LNCaP clone FGC (cell line): ENCODE measurements around the gene LCLAT1.
"Not testable (repeated sequence)": the region's sequence is repeated elsewhere in the genome, so short reads cannot be mapped to it uniquely, and the experiment has no call there.

Source experiments
- DNase-seq: peaks from one replicate; pipeline ENCODE4 v3.0.0-alpha.2; 2011; ENCODE audit warnings: low read depth
- H3K4me3 ChIP-seq: 2 replicates; pipeline ENCODE4 v1.5.1; 2011; ENCODE audit warnings: mild to moderate bottlenecking, low read depth, low read length, control low read depth
- CTCF ChIP-seq: IDR thresholded peaks from 2 replicates; pipeline ENCODE4 v1.5.1; 2012; ENCODE audit warnings: mild to moderate bottlenecking; ENCODE audit not compliant: control insufficient read depth, insufficient read depth; ENCODE audit errors: extremely low read depth

The LCLAT1 gene

DNA sequence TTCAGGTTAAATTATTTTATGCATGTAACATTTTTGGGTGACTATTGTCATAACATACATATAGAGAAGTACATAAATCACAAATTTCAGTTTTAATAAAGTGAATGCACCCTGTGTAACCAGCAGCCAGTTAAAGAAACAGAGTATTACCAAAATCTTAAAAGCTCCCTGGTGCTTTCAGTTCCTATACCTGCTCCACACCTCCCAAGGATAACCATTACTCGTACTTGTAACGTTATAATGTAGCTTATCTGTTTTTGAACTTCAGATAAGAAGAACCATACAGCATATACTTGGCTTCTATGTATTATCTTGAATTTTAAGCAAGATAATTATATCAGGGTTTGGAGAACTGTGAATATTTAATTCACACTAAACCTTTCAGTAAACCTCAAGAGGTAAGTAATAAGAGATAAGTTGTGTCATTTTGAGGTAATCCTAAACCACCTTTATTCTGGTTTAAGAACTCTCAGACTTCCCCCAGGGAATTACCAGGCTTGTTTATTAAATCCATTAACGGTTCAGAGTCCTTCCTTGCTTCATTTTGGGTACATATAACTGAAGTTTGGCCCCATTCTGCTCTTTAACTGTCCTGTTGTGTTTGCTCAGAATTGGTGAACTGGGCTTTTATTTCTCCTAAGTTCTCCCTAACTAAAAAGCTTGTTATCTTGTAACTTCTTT, 58.6 kb downstream of the LCLAT1 start:
- H3K4me3 ChIP-seq: no peak overlapping the region
- DNase-seq: no peak
- TF ChIP-seq CTCF: no peak

GRCh38 chr2:30507460-30507859, 60.4 kb downstream of the LCLAT1 start:
- not testable (repeated sequence) for H3K4me3 ChIP-seq, DNase-seq

GRCh38 chr2:30509716-30510115, 62.7 kb downstream of the LCLAT1 start:
- H3K4me3 ChIP-seq: no peak overlapping the region
- peak; percentile 98 for DNase-seq
- no peak for TF ChIP-seq CTCF

- H3K4me3 ChIP-seq: no peak overlapping the region
- no peak for DNase-seq
- TF ChIP-seq CTCF: no peak
These were observed 63.4 kb downstream of the LCLAT1 start for GRCh38 chr2:30510409-30510808.

- H3K4me3 ChIP-seq: no peak overlapping the region
- no peak for TF ChIP-seq CTCF
- DNase-seq: peak; percentile 35
These were observed 64.4 kb downstream of the LCLAT1 start for GRCh38 chr2:30511122-30512083.

DNA sequence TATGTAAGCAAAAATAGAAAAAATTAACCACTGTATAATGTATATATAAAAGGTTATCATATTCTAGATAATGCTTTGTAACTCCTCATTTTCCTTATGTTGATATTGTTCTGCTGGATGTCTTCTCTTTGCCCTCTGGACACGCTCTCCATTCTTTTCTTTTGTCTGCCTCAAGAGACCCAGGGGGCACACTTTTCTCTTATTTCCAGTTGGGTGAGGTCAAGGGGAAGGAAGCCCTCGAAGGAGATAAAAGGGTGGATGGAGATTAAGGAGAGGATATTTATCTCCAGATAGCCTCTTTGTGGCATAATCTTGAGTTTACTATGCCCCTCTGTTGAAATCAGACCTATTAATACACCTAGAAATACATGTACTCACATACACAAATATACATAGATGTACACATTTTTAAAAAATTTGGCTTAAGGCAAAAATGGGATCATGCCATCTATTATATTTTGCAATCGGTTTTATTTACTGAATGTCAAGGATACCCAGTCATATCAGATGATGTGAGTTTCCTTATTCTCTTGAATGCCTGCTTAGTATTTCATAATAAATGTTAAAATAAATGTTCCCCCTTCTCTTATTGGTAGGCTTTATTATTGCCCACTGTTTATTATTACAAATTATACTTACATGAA, 65.3 kb downstream of the LCLAT1 start:
- DNase-seq: no peak
- TF ChIP-seq CTCF: no peak
- H3K4me3 ChIP-seq: no peak overlapping the region

DNA sequence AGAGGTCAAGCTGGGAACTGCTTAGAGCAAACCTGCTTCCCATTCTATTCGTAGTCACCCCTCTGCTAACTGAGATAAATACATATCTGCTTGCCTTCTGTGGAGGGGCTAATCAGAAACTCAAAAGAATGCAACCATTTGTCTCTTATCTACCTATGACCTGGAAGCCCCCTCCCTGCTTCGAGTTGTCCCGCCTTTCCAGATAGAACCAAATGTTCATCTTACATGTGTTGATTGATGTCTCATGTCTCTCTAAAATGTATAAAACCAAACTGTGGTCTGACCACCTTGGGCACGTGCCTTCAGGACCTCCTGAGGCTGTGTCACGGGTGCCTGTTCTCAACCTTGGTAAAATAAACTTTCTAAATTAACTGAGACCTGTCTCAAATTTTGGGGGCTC, 66.6 kb downstream of the LCLAT1 start:
- H3K4me3 ChIP-seq, DNase-seq: not testable (repeated sequence)
